Measurements from ENCODE around the gene PLEKHA4. TPM values are rescaled to one million over a fixed set of nuclear protein-coding genes. Genes with fewer than 3 reads are reported as not detected.

The PLEKHA4 gene
- total RNA-seq, 2 donors from 2014 or later, result 9.4 to 22.9 TPM

DNA sequence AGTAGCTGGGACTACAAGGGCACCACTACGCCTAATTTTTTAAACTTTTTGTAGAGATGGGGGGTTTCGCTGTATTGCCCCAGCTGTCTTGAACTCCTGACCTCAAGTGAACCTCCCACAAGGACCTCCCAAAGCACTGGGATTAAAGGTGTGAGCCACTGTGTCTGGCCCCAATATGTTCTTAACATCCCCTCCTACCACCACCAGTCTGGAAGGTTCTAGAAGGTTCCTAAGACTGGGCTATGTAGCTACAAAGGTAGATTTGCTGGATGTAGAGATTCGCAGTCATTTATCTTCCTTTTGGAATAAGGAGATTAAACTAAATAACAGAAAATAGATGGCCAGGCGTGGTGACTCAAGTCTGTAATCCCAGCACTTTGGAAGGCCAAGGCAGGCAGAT is 37.5 kb downstream of the PLEKHA4 start:
- Histone ChIP-seq H3K27me3 (replicated peaks; ENCODE audit: insufficient read depth) (no peaks in the 10 kb centered on the region), H3K36me3 (no peaks in the 10 kb centered on the region), H3K9me3 (no peaks in the 10 kb centered on the region), H3K27ac (no peak overlapping the region), H3K4me3 (no peak overlapping the region), H3K4me1 (replicated peaks) (no peaks in the 10 kb centered on the region)
- 98% methylated on average over 4 of the region's 4 CpGs for WGBS
- TF ChIP-seq POLR2A (IDR thresholded peaks at IDR 0.05), result no peak
- TF ChIP-seq, protein P1, sequence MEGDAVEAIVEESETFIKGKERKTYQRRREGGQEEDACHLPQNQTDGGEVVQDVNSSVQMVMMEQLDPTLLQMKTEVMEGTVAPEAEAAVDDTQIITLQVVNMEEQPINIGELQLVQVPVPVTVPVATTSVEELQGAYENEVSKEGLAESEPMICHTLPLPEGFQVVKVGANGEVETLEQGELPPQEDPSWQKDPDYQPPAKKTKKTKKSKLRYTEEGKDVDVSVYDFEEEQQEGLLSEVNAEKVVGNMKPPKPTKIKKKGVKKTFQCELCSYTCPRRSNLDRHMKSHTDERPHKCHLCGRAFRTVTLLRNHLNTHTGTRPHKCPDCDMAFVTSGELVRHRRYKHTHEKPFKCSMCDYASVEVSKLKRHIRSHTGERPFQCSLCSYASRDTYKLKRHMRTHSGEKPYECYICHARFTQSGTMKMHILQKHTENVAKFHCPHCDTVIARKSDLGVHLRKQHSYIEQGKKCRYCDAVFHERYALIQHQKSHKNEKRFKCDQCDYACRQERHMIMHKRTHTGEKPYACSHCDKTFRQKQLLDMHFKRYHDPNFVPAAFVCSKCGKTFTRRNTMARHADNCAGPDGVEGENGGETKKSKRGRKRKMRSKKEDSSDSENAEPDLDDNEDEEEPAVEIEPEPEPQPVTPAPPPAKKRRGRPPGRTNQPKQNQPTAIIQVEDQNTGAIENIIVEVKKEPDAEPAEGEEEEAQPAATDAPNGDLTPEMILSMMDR (IDR thresholded peaks at IDR 0.05), result no peak
- TF ChIP-seq POLR2AphosphoS5 (IDR thresholded peaks at IDR 0.05), result no peak
- DNase-seq (ENCODE audit: low spot score), result no peak
- intact Hi-C loops (cut with DNase I), result no loop called here

DNA sequence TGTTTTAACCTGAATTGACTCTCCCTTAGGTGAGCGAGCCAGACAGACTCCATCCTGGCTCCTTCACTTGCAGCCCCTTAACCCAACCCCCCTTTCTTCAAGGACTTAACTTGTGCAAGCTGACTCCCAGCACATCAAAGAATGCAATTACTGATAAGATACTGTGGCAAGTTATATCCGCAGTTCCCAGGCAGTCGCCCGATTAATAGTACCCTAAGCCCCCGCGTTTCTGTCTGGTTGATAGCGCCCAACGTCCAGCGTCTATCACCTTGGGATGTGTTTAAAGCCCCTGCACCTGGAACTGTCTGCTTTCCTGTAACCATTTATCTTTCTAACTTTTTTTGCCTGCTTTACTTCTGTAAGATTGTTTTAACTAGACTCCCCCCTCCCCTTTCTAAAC is 38.3 kb downstream of the PLEKHA4 start:
- H3K4me1 ChIP-seq (replicated peaks), result no peaks in the 10 kb centered on the region
- TF ChIP-seq POLR2A (IDR thresholded peaks at IDR 0.05) (no peak), POLR2AphosphoS5 (IDR thresholded peaks at IDR 0.05) (no peak)
- TF ChIP-seq, protein P1 (IDR thresholded peaks at IDR 0.05), result no peak
- no peaks in the 10 kb centered on the region for H3K9me3 ChIP-seq
- no peak for DNase-seq (ENCODE audit: low spot score)
- 70% methylated on average over 9 of the region's 9 CpGs for WGBS
- H3K27me3 ChIP-seq (replicated peaks; ENCODE audit: insufficient read depth), result no peaks in the 10 kb centered on the region
- no peak overlapping the region for H3K4me3 ChIP-seq
- H3K36me3 ChIP-seq, result no peaks in the 10 kb centered on the region
- no peak overlapping the region for H3K27ac ChIP-seq
- intact Hi-C loops (cut with DNase I), result no loop called here

DNA sequence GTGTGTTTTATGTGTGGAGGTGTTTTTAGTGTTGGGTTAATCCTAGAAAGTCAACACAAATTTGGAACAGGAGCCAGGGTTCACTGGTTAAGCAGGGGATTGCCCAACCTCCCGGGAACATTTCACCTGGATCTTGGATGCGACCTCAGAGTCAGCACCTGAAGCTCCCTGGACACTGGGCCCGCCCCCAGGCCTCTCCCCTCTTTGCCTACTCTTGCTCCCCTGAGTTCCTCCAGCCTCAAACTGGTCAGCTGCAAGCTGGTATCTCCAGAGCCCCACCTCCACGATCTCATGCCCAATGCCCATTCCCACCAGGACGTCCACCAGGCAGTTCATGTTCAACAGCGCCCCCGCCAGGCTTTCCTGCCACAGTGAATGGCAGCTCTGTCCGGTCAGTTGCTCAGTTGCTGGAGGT is 41.8 kb downstream of the PLEKHA4 start:
- no peaks in the 10 kb centered on the region for H3K36me3 ChIP-seq
- H3K27ac ChIP-seq, result no peak overlapping the region
- no peak overlapping the region for H3K4me3 ChIP-seq
- no peaks in the 10 kb centered on the region for H3K4me1 ChIP-seq (replicated peaks)
- DNase-seq (ENCODE audit: low spot score), result no peak
- H3K9me3 ChIP-seq, result no peaks in the 10 kb centered on the region
- TF ChIP-seq, protein P1 (IDR thresholded peaks at IDR 0.05), result peak in 1 of 4 experiments; percentile 25
- no peak for TF ChIP-seq POLR2AphosphoS5 (IDR thresholded peaks at IDR 0.05)
- H3K27me3 ChIP-seq (replicated peaks; ENCODE audit: insufficient read depth), result no peaks in the 10 kb centered on the region
- intact Hi-C loops (cut with DNase I), result no loop called here
- WGBS, result 75% methylated on average over 8 of the region's 8 CpGs

DNA sequence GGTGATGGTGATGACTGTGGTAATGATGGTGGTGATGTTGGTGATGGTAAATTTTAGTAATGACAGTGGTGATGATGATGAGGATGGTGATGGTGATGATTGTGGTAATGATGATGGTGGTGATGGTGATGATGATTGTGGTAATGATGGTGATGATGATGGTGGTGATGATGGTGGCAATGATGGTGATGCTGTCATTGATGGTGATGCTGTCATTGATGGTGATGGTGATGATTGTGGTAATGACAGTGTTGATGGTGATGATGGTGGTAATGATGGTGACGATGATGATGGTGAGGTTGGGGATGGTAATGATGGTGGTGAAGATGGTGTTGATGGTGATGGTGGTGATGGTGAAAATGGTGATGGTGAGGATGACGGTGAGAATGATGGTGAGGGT is 45.9 kb downstream of the PLEKHA4 start:
- no peak for DNase-seq (ENCODE audit: low spot score)
- H3K4me1 ChIP-seq (replicated peaks), result peaks cover 10% of the 10 kb centered on the region
- no peak overlapping the region for H3K4me3 ChIP-seq
- no peaks in the 10 kb centered on the region for H3K36me3 ChIP-seq
- WGBS, result 93% methylated on average over 2 of the region's 2 CpGs
- no peaks in the 10 kb centered on the region for H3K27me3 ChIP-seq (replicated peaks; ENCODE audit: insufficient read depth)
- no peak overlapping the region for H3K27ac ChIP-seq
- H3K9me3 ChIP-seq, result no peaks in the 10 kb centered on the region
- intact Hi-C loops (cut with DNase I), result no loop called here
- no peak for TF ChIP-seq POLR2AphosphoS5 (IDR thresholded peaks at IDR 0.05)
- TF ChIP-seq, protein P1 (IDR thresholded peaks at IDR 0.05), result no peak
- no peak for TF ChIP-seq POLR2A (IDR thresholded peaks at IDR 0.05)

DNA sequence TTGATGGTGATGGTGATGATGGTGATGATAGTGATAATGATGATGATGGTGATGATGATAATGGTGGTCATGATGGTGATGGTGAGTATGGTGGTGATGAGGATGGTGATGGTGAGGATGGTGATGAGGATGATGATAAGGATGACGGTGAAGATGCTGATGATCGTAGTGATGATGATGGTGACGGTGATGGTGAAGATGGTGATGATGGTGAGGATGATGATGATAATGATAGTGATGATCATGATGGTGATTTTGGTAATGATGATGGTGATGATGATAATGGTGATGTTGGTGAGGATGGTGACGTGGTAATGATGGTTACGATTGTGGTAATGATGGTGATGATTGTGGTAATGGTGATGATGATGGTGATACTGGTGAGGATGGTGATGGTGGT is 46.8 kb downstream of the PLEKHA4 start:
- WGBS, result 76% methylated on average over 5 of the region's 5 CpGs
- DNase-seq (ENCODE audit: low spot score), result no peak
- TF ChIP-seq POLR2A (IDR thresholded peaks at IDR 0.05), result no peak
- Histone ChIP-seq H3K27me3 (replicated peaks; ENCODE audit: insufficient read depth) (no peaks in the 10 kb centered on the region), H3K36me3 (no peaks in the 10 kb centered on the region), H3K4me3 (no peak overlapping the region), H3K9me3 (no peaks in the 10 kb centered on the region), H3K4me1 (replicated peaks) (peaks cover 10% of the 10 kb centered on the region), H3K27ac (no peak overlapping the region)
- intact Hi-C loops (cut with DNase I), result no loop called here
